ENCODE measurements around the gene LRRC9. TPM values are rescaled to one million over a fixed set of nuclear protein-coding genes. Genes with fewer than 3 reads are reported as not detected.

LRRC9 gene
- total and polyA plus RNA-seq, 2 of the 13 experiments (the other 11 are each of a cell fraction or from before 2014, with no cell fraction given), result 0.08 to 0.18 TPM

- TF ChIP-seq, protein P1, sequence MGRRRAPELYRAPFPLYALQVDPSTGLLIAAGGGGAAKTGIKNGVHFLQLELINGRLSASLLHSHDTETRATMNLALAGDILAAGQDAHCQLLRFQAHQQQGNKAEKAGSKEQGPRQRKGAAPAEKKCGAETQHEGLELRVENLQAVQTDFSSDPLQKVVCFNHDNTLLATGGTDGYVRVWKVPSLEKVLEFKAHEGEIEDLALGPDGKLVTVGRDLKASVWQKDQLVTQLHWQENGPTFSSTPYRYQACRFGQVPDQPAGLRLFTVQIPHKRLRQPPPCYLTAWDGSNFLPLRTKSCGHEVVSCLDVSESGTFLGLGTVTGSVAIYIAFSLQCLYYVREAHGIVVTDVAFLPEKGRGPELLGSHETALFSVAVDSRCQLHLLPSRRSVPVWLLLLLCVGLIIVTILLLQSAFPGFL (CRISPR knock-in tag; IDR thresholded peaks at IDR 0.05), result no peak
Measured at GRCh38 chr14:60107477-60107876, 187.5 kb downstream of the LRRC9 start (continued).

GRCh38 chr14:60111732-60112131 lies 191.8 kb downstream of the LRRC9 start:
- H3K9ac ChIP-seq (ENCODE audit: insufficient read depth, low read depth, low read length), result no peak overlapping the region
- FAIRE-seq (no peak), ATAC-seq (no peak), DNase-seq (ENCODE audit: low spot score) (no peak)
- H4K20me1 ChIP-seq (ENCODE audit: insufficient read depth, low read length), result no peaks in the 10 kb centered on the region
- ChIA-PET POLR2A (no interaction called here), CTCF (ENCODE audit: low intra/inter-chr PET ratio, low total read pairs) (no interaction called here)
- no peak overlapping the region for H3K4me3 ChIP-seq (replicated peaks in 1 of 3; ENCODE audit: insufficient read depth in 1 of 3, low read depth in 2 of 3, low read length in 3 of 3)
- no peaks in the 10 kb centered on the region for H3K4me1 ChIP-seq (ENCODE audit: insufficient read depth, low read length)
- in situ Hi-C loops (cut with HindIII; ENCODE audit: extremely low pct_ligation_motif_present, low pct_unique_long_range_greater_than_20kb) (no loop called here), intact Hi-C loops (cut with micrococcal nuclease; ENCODE audit: unreplicated experiment) (no loop called here)
- peaks cover 11% of the 10 kb centered on the region for H3K79me2 ChIP-seq (ENCODE audit: insufficient read depth, low read length)
- H3K27ac ChIP-seq (ENCODE audit: extremely low read length, insufficient read depth, low read length), result no peak overlapping the region
- no peaks in the 10 kb centered on the region for H3K9me3 ChIP-seq (ENCODE audit: low read length)
- H2AFZ ChIP-seq (ENCODE audit: low read length), result no peak overlapping the region
- WGBS (ENCODE audit: low lambda C conversion rate), result 96% methylated on average over 2 of the region's 2 CpGs
- H3K36me3 ChIP-seq (replicated peaks in 1 of 2; ENCODE audit: control insufficient read depth in 1 of 2, insufficient read depth in 2 of 2, low read length in 2 of 2), result peaks cover 8 to 37% of the 10 kb centered on the region in 2 experiments; a peak in 4 of 5 replicates
- H3K27me3 ChIP-seq (ENCODE audit: control insufficient read depth in 1 of 2, insufficient read depth in 2 of 2, low read length in 2 of 2), result no peaks in the 10 kb centered on the region
- no peak overlapping the region for H3K4me2 ChIP-seq (ENCODE audit: low read depth, low read length)
- BruUV-seq (replicated peaks), result no TSS peak
- TF ChIP-seq CCDC6 (CRISPR knock-in tag; IDR thresholded peaks at IDR 0.05) (no peak), ZNF460 (CRISPR knock-in tag; IDR thresholded peaks at IDR 0.05; ENCODE audit: borderline replicate concordance) (no peak), ARID5B (CRISPR knock-in tag; IDR thresholded peaks at IDR 0.05) (no peak), ZNF260 (CRISPR knock-in tag; IDR thresholded peaks at IDR 0.05; ENCODE audit: borderline replicate concordance, low read depth) (no peak), ZNF329 (CRISPR knock-in tag; IDR thresholded peaks at IDR 0.05; ENCODE audit: low read depth) (no peak), MAFG (CRISPR knock-in tag; IDR thresholded peaks at IDR 0.05) (no peak)

Other genes with a start within 250 kb of the LRRC9 start
- gene RTN1, start 49.4 kb upstream of the LRRC9 start, total RNA-seq (2016; rRNA removed; fragmentation: Illumina TruSeq; extraction: Trizol), result 0.04 and 0.20 TPM in 2 replicates
- 0.18 and 0.21 TPM in 2 replicates for gene RTN1, start 49.4 kb upstream of the LRRC9 start, polyA plus RNA-seq (2011; rRNA removed)
- gene PCNX4, start 171.8 kb downstream of the LRRC9 start, total RNA-seq (2016; rRNA removed; fragmentation: Illumina TruSeq; extraction: Trizol), result 30.0 and 43.0 TPM in 2 replicates
- 21.0 and 28.6 TPM in 2 replicates for gene PCNX4, start 171.8 kb downstream of the LRRC9 start, polyA plus RNA-seq (2011; rRNA removed)
- 25.2 and 44.4 TPM in 2 replicates for gene DHRS7, start 245.3 kb downstream of the LRRC9 start, total RNA-seq (2016; rRNA removed; fragmentation: Illumina TruSeq; extraction: Trizol)
- gene DHRS7, start 245.3 kb downstream of the LRRC9 start, polyA plus RNA-seq (2011; rRNA removed), result 17.0 and 20.8 TPM in 2 replicates

Data from HepG2 (cell line).